Hematopoietic multipotent progenitor cell treated with erythropoietin and hydrocortisone succinate and interleukin-3 and kit ligand, for 17 days (in vitro differentiated cells): ENCODE measurements around the gene RPL28.
"Not testable (repeated sequence)": the region's sequence is repeated elsewhere in the genome, so short reads cannot be mapped to it uniquely, and the experiment has no call there.

ENCODE experiments used
- DNase-seq: peaks from one replicate; pipeline ENCODE4 v3.0.0-alpha.2; 2015; ENCODE audit warnings: low spot score

RPL28 gene

GRCh38 chr19:55426042-55426441 lies 40.3 kb downstream of the RPL28 start:
- DNase-seq, result no peak

- no peak for DNase-seq
These were observed 45.5 kb downstream of the RPL28 start for GRCh38 chr19:55431183-55431582.

GRCh38 chr19:55432241-55432959 lies 46.7 kb downstream of the RPL28 start:
- DNase-seq, result no peak

GRCh38 chr19:55433292-55433691 lies 47.6 kb downstream of the RPL28 start:
- no peak for DNase-seq

GRCh38 chr19:55434356-55434919 lies 48.7 kb downstream of the RPL28 start:
- DNase-seq, result no peak

- DNase-seq, result no peak
These were observed 49.3 kb downstream of the RPL28 start for GRCh38 chr19:55435020-55435419.

GRCh38 chr19:55436847-55437246 lies 51.1 kb downstream of the RPL28 start:
- DNase-seq, result no peak

GRCh38 chr19:55437410-55437809 lies 51.7 kb downstream of the RPL28 start:
- no peak for DNase-seq

GRCh38 chr19:55439052-55439451 lies 53.3 kb downstream of the RPL28 start:
- no peak for DNase-seq

- peak; percentile 56 for DNase-seq
These were observed 54.8 kb downstream of the RPL28 start for GRCh38 chr19:55440411-55441105.

- no peak for DNase-seq
These were observed 55.6 kb downstream of the RPL28 start for GRCh38 chr19:55441319-55441691.

- peak; percentile 74 for DNase-seq
These were observed 56.1 kb downstream of the RPL28 start for GRCh38 chr19:55441692-55442321.

GRCh38 chr19:55442372-55442961 lies 56.7 kb downstream of the RPL28 start:
- DNase-seq, result peak; percentile 52

GRCh38 chr19:55443045-55443823 lies 57.5 kb downstream of the RPL28 start, which contains the start of gene SHISA7:
TSS of gene SHISA7 (minus strand) at chr19:55443300. CDS start at chr19:55442863, 437 bp downstream.
- peak; percentile 62 for DNase-seq

- peak; percentile 75 for DNase-seq
These were observed 58.2 kb downstream of the RPL28 start for GRCh38 chr19:55443824-55444480.

- DNase-seq, result no peak
These were observed 58.9 kb downstream of the RPL28 start for GRCh38 chr19:55444646-55445045.

GRCh38 chr19:55446060-55446459 lies 60.3 kb downstream of the RPL28 start:
- DNase-seq, result no peak

- DNase-seq, result no peak
These were observed 61.9 kb downstream of the RPL28 start for GRCh38 chr19:55447421-55448174.

GRCh38 chr19:55448175-55448490 lies 62.4 kb downstream of the RPL28 start:
- DNase-seq, result not testable (repeated sequence)

GRCh38 chr19:55449469-55449868 lies 63.7 kb downstream of the RPL28 start:
- DNase-seq, result no peak
